ENCODE results near the gene LAPTM5. TPM values are rescaled to one million over a fixed set of nuclear protein-coding genes. Genes with fewer than 3 reads are reported as not detected.

LAPTM5 gene
- total and polyA plus RNA-seq, 2 donors (not counting 3 experiments of a cell fraction or from before 2014, with no cell fraction given): 83.4 to 95.2 TPM

- Histone ChIP-seq H3K4me2 (ENCODE audit: insufficient read depth, low read length) (no peak overlapping the region), H3K9me1 (replicated peaks; ENCODE audit: control insufficient read depth, extremely low read depth, insufficient read depth, low read length) (no peaks in the 10 kb centered on the region), H4K20me1 (replicated peaks; ENCODE audit: control insufficient read depth, extremely low read depth, insufficient read depth, low read length) (no peaks in the 10 kb centered on the region), H3K4me1 (ENCODE audit: control insufficient read depth, extremely low read depth, insufficient read depth, low read length) (peaks cover 16% of the 10 kb centered on the region), H3K4me3 (replicated peaks in 1 of 3; ENCODE audit: insufficient read depth in 1 of 3, low read depth in 1 of 3, low read length in 3 of 3) (no peak overlapping the region), H2AFZ (ENCODE audit: low read depth, low read length) (no peak overlapping the region), H3K36me3 (ENCODE audit: control insufficient read depth in 2 of 2, extremely low read depth in 1 of 2, insufficient read depth in 2 of 2, low read length in 2 of 2) (peaks cover 0 to 2% of the 10 kb centered on the region in 2 experiments), H3K79me2 (ENCODE audit: control insufficient read depth, insufficient read depth, low read length) (no peaks in the 10 kb centered on the region), H3K27ac (ENCODE audit: insufficient read depth, low read depth, low read length) (no peak overlapping the region), H3K9ac (replicated peaks; ENCODE audit: extremely low read depth, insufficient read depth, low read length) (no peak overlapping the region), H3K27me3 (ENCODE audit: control insufficient read depth in 2 of 2, insufficient read depth in 2 of 2, low read length in 2 of 2) (no peaks in the 10 kb centered on the region), H3K9me3 (replicated peaks; ENCODE audit: control insufficient read depth, insufficient read depth, low read length) (no peaks in the 10 kb centered on the region)
- FAIRE-seq: no peak
- TF ChIP-seq CTCF (IDR thresholded peaks at IDR 0.05; ENCODE audit: extremely low read depth in 1 of 2, insufficient read depth in 1 of 2, low read depth in 1 of 2, low read length in 2 of 2): no peak
- TF ChIP-seq EZH2 (IDR thresholded peaks at IDR 0.05; ENCODE audit: borderline replicate concordance, low read depth, low read length, severe bottlenecking): no peak
- TF ChIP-seq POLR2AphosphoS5 (IDR thresholded peaks at IDR 0.05; ENCODE audit: insufficient read depth, low read depth, low read length): no peak
- TF ChIP-seq FOS (IDR thresholded peaks at IDR 0.05; ENCODE audit: borderline replicate concordance, insufficient read depth, low read length): no peak
- no peak for TF ChIP-seq POLR2A (IDR thresholded peaks at IDR 0.05; ENCODE audit: low read depth, low read length)
- TF ChIP-seq GATA2 (IDR thresholded peaks at IDR 0.05; ENCODE audit: insufficient read depth, insufficient read length, low read depth, low read length): no peak
- TF ChIP-seq, protein P1, sequence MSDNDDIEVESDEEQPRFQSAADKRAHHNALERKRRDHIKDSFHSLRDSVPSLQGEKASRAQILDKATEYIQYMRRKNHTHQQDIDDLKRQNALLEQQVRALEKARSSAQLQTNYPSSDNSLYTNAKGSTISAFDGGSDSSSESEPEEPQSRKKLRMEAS (IDR thresholded peaks at IDR 0.05; ENCODE audit: insufficient read depth, insufficient read length): no peak
- no peak for TF ChIP-seq JUN (IDR thresholded peaks at IDR 0.05; ENCODE audit: borderline replicate concordance, insufficient read depth, insufficient read length, low read depth)
- TF ChIP-seq MYC (IDR thresholded peaks at IDR 0.05; ENCODE audit: low read depth, low read length): no peak
- dilution Hi-C loops (cut with MboI; ENCODE audit: extremely low pct_ligation_motif_present, low sequenced_read_pairs): no loop called here
- DNase-seq (ENCODE audit: low read depth, low spot score): no peak
- intact Hi-C loops (cut with micrococcal nuclease): loop anchor here (1.0 kb wide), 1 partner anchor 20 kb away; no protein-coding TSS in a partner anchor
- CTCF ChIA-PET: interaction anchor here (2.2 to 2.3 kb wide), 3 partner anchors 15 to 37 kb away, joined by 10 to 12 read pairs (median 12); partner anchors contain the start of gene LAPTM5
- POLR2A ChIA-PET: no interaction called here
- BruUV-seq (replicated peaks): no TSS peak
Measured at GRCh38 chr1:30742963-30743559, 14.5 kb downstream of the LAPTM5 start.
